Osteocyte (in vitro differentiated cells): ENCODE results near the gene TMEM271. TPM values are rescaled to one million over a fixed set of nuclear protein-coding genes. Genes with fewer than 3 reads are reported as not detected.

Experiments
- DNase-seq: peaks from one replicate; pipeline ENCODE4 v3.0.0; 2021; ENCODE audit warnings: mixed read lengths; ENCODE audit not compliant: unreplicated experiment; ENCODE audit errors: extremely low spot score
- H3K27ac Mint-ChIP-seq: one replicate; pipeline ENCODE4 v1.8.0; 2021; ENCODE audit warnings: mild to moderate bottlenecking, mixed read lengths; ENCODE audit not compliant: unreplicated experiment
- H3K27me3 Mint-ChIP-seq: one replicate; pipeline ENCODE4 v1.8.0; 2021; ENCODE audit warnings: mixed read lengths; ENCODE audit not compliant: unreplicated experiment
- H3K36me3 Mint-ChIP-seq: one replicate; pipeline ENCODE4 v1.8.0; 2021; ENCODE audit warnings: mixed read lengths; ENCODE audit not compliant: unreplicated experiment
- H3K4me1 Mint-ChIP-seq: one replicate; pipeline ENCODE4 v1.8.0; 2021; ENCODE audit warnings: mixed read lengths; ENCODE audit not compliant: unreplicated experiment
- H3K4me3 Mint-ChIP-seq: one replicate; pipeline ENCODE4 v1.8.0; 2021; ENCODE audit warnings: mild to moderate bottlenecking, moderate library complexity, mixed read lengths; ENCODE audit not compliant: unreplicated experiment
- H3K9me3 Mint-ChIP-seq: one replicate; pipeline ENCODE4 v1.8.0; 2021; ENCODE audit warnings: mixed read lengths; ENCODE audit not compliant: unreplicated experiment
- CTCF ChIP-seq: fragments of 200-600 bp; sonication (generic); IDR thresholded peaks from 2 replicates; pipeline ENCODE4 v1.5.0; 2021; ENCODE audit warnings: antibody characterized with exemption, mild to moderate bottlenecking, moderate library complexity
- total RNA-seq: library from RNA; stranded (reverse); gene quantifications from 2 replicates; pipeline ENCODE4 v1.2.1, GENCODE V29; 2021

Gene TMEM271
- total RNA-seq, 1 donor from 2014 or later: not detected

GRCh38 chr4:612749-613125 lies 36.6 kb upstream of the TMEM271 start:
- Mint-ChIP-seq H3K4me1 (no peaks in the 10 kb centered on the region), H3K27ac (no peak overlapping the region), H3K4me3 (no peak overlapping the region), H3K27me3 (peaks cover 3% of the 10 kb centered on the region), H3K9me3 (peaks cover 9% of the 10 kb centered on the region), H3K36me3 (no peaks in the 10 kb centered on the region)
- DNase-seq: no peak
- no peak for TF ChIP-seq CTCF

- TF ChIP-seq CTCF: no peak
- Mint-ChIP-seq H3K4me3 (no peak overlapping the region), H3K4me1 (no peaks in the 10 kb centered on the region), H3K9me3 (peaks cover 9% of the 10 kb centered on the region), H3K36me3 (no peaks in the 10 kb centered on the region), H3K27me3 (peaks cover 3% of the 10 kb centered on the region), H3K27ac (no peak overlapping the region)
- DNase-seq: peak; percentile 79
These were observed 36.1 kb upstream of the TMEM271 start for GRCh38 chr4:612052-612748.

GRCh38 chr4:610411-611261 lies 34.5 kb upstream of the TMEM271 start:
- no peak for TF ChIP-seq CTCF
- Mint-ChIP-seq H3K4me1 (no peaks in the 10 kb centered on the region), H3K27me3 (peaks cover 3% of the 10 kb centered on the region), H3K9me3 (peaks cover 11% of the 10 kb centered on the region), H3K36me3 (no peaks in the 10 kb centered on the region), H3K27ac (no peak overlapping the region), H3K4me3 (no peak overlapping the region)
- peak; percentile 82 for DNase-seq

GRCh38 chr4:609400-610050 lies 33.4 kb upstream of the TMEM271 start:
- H3K27me3 Mint-ChIP-seq: peaks cover 2% of the 10 kb centered on the region
- no peak overlapping the region for H3K4me3 Mint-ChIP-seq
- DNase-seq: peak; percentile 75
- H3K9me3 Mint-ChIP-seq: peaks cover 14% of the 10 kb centered on the region
- H3K36me3 Mint-ChIP-seq: no peaks in the 10 kb centered on the region
- TF ChIP-seq CTCF: no peak
- H3K27ac Mint-ChIP-seq: no peak overlapping the region
- no peaks in the 10 kb centered on the region for H3K4me1 Mint-ChIP-seq

GRCh38 chr4:608236-608635 lies 32.1 kb upstream of the TMEM271 start:
- TF ChIP-seq CTCF: no peak
- H3K36me3 Mint-ChIP-seq: no peaks in the 10 kb centered on the region
- no peaks in the 10 kb centered on the region for H3K27me3 Mint-ChIP-seq
- H3K9me3 Mint-ChIP-seq: peaks cover 19% of the 10 kb centered on the region
- no peak overlapping the region for H3K27ac Mint-ChIP-seq
- no peaks in the 10 kb centered on the region for H3K4me1 Mint-ChIP-seq
- peak; percentile 64 for DNase-seq
- H3K4me3 Mint-ChIP-seq: no peak overlapping the region
